NCI-H82 treated with DMSO at 0.1 percent for 48 hours (cell line): Measurements from ENCODE around the gene CTNNA1.
"Not testable (repeated sequence)": the region's sequence is repeated elsewhere in the genome, so short reads cannot be mapped to it uniquely, and the experiment has no call there.

ENCODE experiments used
- DNase-seq: peaks from one replicate; lab custom pipeline; 2025; ENCODE audit not compliant: unreplicated experiment; lab: John Stamatoyannopoulos, UW

CTNNA1 gene

DNA sequence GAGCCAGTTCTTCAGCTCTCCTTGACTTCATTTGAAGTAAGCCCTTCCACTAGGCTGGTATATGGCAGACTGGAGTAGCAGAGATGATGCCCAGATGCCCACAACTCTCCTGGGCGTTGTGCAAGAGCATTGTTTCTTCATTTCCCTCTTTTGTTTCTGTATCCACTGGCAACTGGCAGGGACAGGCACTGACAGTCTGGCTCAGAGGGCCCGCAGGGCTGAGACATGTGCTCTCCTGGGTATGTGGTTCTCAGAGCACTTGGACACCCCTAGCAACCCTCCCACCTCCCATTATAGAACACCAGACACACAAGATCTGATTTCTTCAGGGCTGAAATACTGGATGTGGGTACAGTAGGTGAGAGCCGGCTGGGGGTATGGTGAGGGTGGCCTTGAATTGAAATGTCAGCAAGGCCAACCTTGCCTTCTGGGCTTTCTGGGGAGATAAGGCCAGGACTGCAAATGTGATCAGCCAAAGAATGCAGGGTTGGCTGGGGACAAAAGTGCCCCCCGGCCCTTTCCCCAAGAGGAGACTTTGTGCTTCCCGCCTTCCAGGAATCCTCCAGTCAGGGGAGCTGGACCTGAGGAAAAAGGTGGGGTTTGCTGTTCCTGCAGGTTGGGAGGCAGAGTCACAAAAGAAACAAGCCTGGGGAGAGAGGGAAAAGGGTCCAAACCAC, 28.6 kb upstream of the CTNNA1 start:
- DNase-seq = no peak

DNA sequence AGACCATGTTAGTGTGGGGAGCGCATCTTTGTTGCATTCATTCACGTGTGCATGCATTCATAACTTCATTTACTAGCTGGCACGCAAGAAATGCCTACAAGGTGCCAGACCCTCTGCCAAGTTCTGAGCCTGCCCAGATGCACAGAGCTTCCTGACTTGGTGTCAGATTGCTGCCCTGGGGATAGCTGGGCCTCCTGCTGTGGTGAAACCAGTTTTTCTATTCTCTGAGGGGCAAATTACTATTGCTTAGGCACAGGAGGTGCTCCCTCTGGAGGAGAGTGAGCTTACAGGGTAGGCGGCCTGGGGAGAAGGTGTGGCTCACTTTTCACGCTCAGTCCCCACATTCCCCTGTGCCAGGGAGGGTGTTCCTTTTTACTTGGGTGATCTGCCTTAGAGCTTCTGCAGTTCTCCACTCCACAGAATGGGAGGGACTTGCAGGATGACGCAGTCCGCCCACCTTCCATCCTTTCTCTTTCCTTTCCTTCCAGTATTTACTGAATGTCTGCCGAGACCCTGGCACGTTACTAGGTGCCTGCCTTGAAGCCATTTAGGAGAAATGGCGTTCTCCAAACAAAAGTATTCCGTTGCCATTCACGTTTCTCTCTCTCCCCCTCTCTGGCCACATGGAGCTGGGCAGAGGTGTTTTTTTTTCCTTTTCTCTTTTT, 27.9 kb upstream of the CTNNA1 start:
- DNase-seq = no peak

DNA sequence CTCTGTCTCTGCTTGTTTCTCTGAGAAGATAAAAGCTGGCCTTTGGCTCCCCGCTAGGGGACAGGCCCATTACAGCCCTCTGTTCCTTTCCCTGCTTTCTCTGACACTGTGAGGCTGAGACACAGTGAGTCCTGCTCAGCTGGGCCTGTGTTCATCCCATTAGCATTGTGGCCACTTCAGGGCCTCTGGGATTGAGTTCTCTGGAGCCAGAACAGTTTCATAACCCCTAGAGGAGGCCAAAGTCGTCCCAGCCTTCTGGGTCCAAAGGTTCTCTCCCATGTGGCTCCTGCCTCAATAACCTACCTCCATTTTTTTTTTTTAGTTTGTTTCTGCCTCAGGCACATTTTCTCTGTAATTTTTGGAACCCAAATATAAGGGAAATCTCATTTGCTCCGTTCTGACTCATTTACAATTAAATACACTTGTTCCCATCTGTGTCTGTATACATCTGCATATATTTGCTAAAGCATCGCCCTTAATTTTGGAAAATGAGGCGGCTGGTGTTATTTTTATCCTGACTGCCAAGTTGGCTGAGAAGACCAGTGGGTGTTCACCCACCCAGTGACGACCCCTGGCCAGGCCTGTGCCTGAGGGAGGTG, 27.3 kb upstream of the CTNNA1 start:
- DNase-seq = no peak

DNA sequence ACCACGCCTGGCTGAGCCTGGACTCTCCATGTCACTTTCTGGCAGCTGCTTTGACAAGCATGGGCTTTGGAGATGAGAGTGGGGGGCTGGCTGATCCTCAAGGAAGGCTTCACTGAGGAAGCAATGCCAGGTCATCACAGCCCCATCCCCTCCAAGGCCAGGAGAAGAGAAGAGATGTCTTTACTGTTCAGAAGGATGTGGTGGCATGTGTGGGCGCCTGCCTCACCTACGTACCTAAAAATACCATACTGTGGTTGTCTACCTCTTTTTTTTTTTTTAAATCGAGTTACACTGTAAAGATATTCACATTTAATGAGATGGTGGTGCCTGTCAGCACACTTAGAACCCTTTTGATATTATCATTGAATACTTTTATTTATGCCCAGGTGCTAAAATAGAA, 26.4 kb upstream of the CTNNA1 start:
- DNase-seq = no peak

DNA sequence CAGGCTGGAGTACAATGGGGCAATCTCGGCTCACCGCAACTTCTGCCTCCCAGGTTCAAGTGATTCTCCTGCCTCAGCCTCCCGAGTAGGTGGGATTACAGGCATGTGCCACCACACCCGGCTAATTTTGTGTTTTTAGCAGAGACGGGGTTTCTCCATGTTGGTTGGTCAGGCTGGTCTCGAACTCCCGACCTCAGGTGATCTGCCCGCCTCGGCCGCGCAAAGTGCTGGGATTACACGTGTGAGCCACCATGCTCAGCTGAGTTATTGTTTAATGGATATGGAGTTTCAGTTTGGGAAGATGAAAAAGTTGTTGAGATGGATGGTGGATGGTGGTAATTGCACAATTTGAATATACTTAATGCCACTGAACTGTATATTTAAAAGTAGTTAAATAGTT, 22.7 kb upstream of the CTNNA1 start:
- not testable (repeated sequence) for DNase-seq

DNA sequence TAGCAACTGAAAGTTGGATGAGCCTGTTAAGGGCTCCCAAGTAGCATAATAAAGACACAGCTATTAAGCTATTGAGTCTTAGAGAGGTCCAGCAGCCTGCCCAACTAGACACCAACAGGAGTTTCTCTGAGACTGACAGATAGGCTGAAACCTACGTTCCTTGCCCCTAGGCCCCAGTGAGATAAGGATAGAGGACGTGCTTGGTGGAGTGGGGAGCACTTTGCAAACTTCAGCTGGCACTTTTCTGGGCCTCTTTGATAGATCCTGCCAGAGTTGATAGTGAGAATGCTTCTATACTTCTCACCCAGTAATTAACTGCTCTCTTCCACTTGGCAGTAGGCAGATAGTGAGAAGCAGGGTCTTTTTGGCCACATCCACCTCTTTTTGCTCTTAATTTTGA, 20.8 kb upstream of the CTNNA1 start:
- DNase-seq = no peak

DNA sequence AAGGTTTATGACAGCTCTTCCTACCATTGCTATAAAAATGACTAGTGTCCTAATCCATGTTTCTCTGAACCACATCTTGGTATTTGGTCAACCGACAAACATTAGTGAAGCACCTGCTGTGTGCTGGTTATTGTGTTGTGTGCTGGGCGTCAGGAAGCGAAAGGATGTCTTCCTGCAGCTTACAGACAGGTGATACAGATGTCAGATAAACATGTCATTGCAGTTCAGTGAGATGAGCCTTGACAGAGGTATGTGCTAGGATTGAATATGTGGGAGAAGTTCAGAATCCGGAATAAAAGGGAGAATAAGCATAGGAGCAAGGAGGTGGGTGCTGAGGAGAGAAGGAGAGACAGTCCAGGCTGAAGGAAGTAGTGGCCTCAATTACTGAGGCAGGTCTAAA, 20.3 kb upstream of the CTNNA1 start:
- DNase-seq = no peak

DNA sequence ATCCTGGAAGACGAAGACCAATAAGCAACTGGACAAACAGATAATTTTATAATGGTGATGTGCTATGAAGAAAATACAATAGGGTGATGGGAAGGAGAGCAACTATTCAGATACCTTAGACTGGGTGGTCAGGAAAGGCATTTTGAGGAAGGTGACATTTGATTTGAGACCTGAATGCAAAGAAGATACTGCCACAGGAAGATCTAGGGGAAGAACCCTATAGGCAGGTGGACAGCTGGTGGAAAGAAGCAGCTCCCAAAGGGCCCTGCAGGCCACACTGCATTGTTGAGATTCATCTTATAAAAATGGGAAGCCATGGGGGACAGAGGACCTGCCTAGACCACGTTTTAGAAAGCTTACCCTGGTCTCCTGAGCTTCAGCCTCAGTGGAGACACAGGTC, 19.7 kb upstream of the CTNNA1 start:
- DNase-seq = no peak

DNA sequence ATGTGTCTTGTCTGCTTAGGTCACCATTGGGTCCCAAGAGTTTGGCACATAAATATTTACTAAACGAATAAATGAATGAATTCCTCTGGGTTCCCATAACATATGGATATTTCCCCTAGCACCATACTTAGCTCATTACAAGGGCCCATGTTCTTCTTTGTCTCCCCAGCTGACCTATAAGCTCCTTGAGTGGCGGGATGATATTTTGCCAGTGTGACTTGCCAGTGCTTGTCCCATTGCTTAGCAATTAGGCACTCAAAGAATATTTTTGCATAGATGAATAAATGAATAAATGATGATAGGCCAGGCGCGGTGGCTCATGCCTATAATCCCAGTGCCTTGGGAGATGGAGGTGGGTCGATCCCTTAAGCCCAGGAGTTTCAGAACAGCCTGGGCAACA, 16.9 kb upstream of the CTNNA1 start:
- DNase-seq = no peak

DNA sequence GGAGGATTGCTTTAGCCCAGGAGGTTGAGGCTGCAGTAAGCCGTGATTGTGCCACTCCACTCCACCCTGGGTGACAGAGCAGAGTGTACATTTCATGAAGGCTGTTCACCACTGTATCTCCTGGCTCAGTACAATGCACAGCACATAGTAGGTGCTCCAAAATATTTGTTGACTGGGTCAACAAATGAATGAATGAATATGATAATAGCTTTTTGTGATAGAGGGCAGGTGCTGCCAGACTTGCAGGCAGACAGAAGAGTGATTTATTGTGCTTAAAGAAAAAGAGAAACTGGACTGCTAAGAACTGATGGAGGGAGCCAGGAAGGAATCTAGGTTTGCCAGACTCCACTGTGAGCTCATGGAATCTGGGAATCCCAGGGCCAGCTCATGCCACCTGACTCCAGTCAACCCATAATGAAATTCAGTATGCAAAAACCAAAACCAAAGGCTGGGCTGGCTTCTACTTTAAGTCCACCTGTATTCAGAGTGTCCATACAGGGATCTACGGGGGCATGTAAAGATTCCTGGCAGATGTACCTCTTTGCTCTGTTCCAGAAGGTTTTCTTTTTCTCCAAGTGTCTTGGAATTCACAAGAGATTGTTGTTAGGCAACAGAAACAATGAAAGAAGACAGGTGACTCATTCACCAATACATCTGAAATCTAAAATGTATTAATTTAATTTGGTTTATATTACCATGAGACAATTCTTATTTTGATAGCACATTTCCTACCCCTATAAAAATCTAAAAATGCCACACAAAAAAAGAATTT, 15.5 kb upstream of the CTNNA1 start:
- DNase-seq = no peak

DNA sequence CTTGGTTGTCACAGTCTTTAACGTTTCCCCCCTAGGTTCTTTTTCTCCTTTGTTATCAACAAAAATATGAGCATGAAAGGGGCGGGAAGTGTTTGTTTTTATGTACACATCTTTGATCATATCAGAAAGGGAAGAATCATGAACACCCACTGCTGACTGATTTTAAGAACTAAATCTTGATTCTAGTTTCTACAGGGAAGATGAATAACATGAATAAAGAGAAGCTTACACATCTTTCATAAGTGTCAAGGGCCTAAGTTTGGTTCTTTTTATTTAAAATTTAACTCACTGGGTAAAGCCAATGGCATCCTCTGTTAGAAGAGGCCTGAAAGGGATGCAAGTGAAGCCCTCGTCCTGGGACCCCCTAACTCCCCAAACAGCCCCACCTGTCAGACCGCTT, 14.8 kb upstream of the CTNNA1 start:
- no peak for DNase-seq

DNA sequence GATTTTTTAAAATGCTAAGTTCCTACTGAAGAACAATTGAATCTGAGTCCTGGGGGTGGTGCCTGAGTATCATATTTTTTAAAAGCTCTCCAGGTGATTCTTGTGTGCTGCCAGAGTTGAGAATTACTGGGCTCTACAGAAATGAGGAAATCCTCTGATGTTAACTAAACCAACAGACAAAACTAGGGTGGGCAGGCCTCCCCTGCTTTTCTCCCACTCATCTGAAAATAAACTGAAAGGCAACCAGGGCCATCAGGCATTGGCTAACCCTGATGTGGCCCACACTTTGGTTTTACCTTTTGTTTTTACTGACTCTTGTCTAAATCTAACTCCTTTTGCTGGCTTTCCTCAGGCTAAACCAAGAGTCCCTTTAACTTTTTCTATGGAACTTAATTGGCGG, 13.3 kb upstream of the CTNNA1 start:
- DNase-seq = no peak

DNA sequence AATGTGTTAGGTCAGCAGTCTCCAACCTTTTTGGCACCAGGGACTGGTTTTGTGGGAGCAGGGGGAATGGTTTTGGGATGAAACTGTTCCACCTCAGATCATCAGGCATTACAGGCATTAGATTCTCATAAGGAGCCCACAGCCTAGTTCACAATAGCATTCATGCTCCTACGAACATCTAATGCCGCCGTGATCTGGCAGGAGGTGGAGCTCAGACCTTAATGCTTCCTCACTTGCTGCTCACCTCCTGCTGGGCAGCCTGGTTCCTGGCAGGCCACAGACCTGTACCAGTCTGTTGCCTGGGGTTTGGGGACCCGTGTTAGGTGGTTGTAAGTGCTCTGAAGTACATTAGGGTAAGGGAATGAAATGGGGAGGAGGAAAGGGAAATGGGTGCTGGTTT, 9.7 kb upstream of the CTNNA1 start:
- DNase-seq = no peak

DNA sequence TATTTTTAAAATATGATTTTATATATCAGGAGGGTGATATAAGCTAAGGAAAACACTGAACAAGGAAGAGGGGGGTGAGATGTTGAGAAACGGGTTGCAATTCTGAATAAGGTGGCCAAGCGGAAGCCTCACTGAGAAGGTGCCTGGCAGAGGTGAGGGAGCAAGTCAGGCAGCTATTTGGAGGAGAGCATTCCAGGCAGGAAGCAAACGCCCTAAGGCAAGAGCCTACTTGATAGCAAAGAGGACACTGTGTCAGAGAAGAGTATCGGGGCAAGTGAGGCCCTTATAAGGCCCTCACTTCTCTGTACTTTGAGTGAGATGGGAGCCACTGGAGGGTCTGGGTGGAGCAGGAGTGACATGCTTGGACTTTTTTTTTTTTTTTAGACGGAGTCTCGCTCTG, 8.0 kb upstream of the CTNNA1 start:
- no peak for DNase-seq

DNA sequence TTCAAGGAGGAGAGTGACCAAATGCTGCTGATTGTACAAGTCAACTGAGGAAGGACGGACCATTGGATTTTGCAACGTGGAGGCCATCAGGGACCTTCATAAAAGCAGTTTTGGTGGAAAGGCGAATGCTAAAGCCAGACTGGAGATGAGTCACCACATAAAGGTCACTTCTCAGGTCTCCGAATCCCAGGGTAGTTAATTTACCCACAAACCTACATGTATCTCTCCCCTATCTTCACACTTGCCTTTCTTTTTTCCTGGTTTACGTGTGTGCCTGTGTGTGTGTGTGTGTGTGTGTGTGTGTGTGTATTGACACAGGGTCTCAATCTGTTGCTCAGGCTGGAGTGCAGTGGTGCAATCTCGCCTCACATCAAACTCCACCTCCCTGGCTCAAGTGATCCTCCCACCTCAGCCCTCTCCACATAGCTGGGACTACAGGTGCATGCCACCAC, 4.6 kb upstream of the CTNNA1 start:
- no peak for DNase-seq

DNA sequence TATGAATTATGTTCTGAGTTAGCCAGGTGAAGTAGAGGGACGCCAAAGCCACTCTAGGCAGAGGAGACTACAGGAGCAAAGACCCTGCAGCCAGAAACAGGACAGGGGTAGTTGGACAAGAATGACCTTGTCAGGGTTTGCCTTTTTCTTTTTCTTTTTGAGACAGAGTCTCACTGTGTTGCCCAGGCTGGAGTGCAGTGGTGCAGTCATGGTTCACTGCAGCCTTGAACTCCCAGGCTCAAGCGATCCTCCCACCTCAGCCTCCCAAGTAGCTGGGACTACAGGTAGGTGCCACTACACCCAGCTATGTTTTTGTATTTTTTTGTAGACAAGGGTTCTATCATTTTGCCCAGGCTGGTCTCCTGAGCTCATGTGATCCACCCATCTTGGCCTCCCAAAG, 1.9 kb upstream of the CTNNA1 start:
- not testable (repeated sequence) for DNase-seq

DNA sequence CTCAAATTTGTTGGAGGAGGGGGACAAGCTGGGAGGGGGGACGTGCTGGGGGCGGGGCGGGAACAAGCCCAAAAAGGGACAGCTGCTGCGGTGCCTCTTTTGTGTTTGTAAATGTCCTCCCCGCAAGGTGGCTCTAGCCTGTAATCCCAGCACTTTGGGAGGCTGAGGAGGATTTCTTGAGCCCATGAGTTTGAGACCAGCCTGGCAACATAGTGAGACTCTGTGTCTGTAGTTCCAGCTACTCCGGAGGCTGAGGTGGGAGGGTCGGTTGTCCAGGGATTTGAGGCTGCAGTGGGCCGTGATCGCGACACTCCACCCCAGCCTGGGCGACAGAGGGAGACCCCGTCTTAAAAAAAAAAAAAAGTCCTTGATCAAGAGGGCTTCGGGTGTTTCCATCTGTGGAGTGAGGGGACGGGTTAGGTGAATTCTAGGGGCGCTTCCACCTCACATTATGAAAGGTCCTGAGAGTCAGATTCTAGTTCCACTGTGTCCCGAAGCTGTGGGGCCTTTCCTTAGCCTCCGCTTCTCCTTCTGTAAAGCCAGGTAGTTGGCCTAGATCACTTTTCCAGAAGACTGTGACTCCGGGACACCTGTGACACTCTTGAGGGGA, 779 bp upstream of the CTNNA1 start:
- peak; percentile 9 for DNase-seq

DNA sequence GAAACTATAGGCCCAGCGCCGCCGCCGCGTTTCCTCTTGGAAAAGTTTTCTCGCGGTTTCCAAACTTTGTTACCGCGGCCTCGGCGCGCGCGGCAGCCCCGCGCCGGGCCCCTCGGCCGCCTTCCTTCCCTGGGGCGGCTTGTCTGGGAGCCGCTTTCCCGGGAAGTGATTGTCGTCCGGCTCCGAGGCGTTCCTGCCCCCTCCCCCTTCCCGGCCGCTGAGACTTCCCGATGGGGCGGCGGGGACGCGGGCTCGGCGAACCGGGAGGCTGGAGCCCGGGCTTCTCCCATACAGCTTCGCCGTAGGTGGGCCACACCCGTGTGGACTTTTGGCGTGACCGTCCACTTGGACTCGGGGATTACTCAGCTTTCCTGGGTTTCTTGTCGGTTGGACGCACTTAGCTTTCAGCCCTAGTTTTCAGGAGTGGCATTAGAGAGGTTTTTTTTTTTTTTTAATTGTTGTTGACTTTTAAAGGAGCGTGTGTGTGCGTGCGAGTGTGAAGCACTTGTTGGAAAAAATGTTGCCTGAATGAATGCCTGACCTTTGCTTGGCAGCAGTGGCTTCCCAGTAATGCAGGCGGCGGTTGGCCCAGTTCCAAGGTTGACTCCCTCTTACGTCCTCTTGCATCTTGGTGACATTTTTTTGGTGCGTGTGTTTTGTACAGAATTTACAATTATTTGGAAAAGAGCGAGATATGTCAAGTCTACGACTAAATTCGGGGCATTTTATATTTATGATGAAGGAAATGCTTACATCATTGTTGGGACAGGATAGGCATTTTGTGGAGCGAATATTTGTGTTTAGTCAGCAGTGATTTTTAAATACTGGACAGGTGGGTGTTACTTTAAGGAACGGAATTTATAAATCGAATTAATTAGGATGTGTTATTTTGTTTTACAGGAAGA, 821 bp downstream of the CTNNA1 start:
- peak; percentile 3 for DNase-seq

DNA sequence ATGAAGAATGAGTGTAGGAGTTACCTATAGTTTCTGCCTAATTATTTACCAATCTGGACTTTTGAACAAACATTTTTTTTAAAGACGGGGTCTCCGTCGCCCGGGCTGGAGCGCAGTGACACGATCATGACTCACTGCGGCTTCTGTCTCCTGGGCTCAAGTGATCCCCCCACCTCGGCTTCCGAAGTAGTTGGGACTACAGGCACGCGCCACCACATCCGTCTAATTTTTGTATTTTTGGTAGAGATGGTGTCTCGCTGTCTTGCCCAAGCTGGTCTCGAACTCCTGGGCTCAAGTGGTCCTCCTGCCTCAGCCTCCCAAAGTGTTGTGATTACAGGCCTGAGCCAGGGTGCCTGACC, 1.5 kb downstream of the CTNNA1 start:
- no peak for DNase-seq

DNA sequence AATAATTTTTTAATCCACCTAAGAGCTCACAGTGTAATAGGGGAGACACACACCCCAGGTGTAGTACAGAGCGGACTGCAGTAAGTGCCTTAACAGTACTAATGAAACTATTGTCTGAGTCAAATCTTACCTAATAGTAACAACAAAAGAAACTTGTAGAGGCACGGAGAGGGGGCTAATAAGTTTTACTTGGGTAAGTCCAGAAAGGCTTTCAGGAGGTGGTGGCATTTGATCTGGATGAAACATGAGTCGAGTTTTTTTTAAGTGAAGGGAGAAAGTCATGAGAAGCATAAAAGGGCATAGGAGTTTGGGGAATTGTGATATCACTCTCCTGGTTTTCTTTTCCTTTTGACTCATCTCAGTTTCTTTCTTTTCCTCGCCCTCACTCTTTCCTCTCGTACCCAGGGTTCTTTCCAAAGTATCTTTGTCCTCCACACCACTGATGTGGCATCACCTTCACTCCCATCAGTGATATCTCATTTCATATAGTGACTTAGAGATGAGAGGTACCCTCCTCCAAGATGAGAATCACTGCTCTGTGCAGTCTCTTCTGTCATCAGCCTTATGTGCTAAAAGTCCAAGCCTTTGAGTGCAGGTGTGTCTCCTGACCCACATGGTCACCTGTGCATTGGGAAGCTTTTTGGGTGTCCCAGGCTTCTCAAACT, 2.0 kb downstream of the CTNNA1 start:
- no peak for DNase-seq
